Lung (tissue), 16 donors: ENCODE data around the gene LPIN1. TPM values are rescaled to one million over a fixed set of nuclear protein-coding genes. Genes with fewer than 3 reads are reported as not detected.

Experiments used
- ATAC-seq: fragments of 200-7000 bp; cut with Tn5 transposase; one replicate; pipeline ENCODE4 v1.9.1; 2020; ENCODE audit warnings: moderate number of reproducible peaks; ENCODE audit not compliant: insufficient read depth, low FRiP score
- DNase-seq, 3 donors: peaks; one replicate each; pipeline ENCODE4 v3.0.0-alpha.2; 2013 to 2017
- H3K27ac ChIP-seq, 2 donors: one replicate each; pipeline ENCODE4 v1.5.1; 2013; ENCODE audit warnings: mild to moderate bottlenecking in 2 of 2, moderate library complexity in 2 of 2, control low read depth in 1 of 2, inconsistent platforms in 1 of 2, low read depth in 1 of 2, low read length in 1 of 2
- H3K27me3 ChIP-seq, 3 donors: one replicate each; pipeline ENCODE4 v1.5.1; 2013; ENCODE audit warnings: low read length in 2 of 3; ENCODE audit not compliant: control insufficient read depth in 3 of 3, insufficient read depth in 3 of 3
- H3K36me3 ChIP-seq, 4 donors: one replicate each; pipeline ENCODE4 v1.5.1; 2013; ENCODE audit warnings: low read length in 4 of 4, mild to moderate bottlenecking in 1 of 4, moderate library complexity in 1 of 4; ENCODE audit not compliant: control insufficient read depth in 4 of 4, insufficient read depth in 4 of 4
- H3K4me1 ChIP-seq, 5 donors: one replicate each; pipeline ENCODE4 v1.5.1; 2013; ENCODE audit warnings: low read length in 5 of 5, mild to moderate bottlenecking in 2 of 5, moderate library complexity in 1 of 5; ENCODE audit not compliant: control insufficient read depth in 5 of 5, insufficient read depth in 5 of 5
- H3K4me3 ChIP-seq: one replicate; pipeline ENCODE4 v1.5.1; 2013; ENCODE audit warnings: mild to moderate bottlenecking, control low read depth, moderate library complexity
- H3K9ac ChIP-seq, 2 donors: one replicate each; pipeline ENCODE4 v1.5.1; 2013; ENCODE audit warnings: low read length in 2 of 2, control low read depth in 1 of 2; ENCODE audit not compliant: insufficient read depth in 1 of 2
- H3K9me3 ChIP-seq, 4 donors: one replicate each; pipeline ENCODE4 v1.5.1; 2013; ENCODE audit warnings: low read length in 3 of 4, mild to moderate bottlenecking in 1 of 4, moderate library complexity in 1 of 4; ENCODE audit not compliant: control insufficient read depth in 4 of 4, insufficient read depth in 3 of 4
- CTCF ChIP-seq: IDR thresholded peaks from 2 replicates; pipeline ENCODE4 v1.5.1; 2012; ENCODE audit warnings: mild to moderate bottlenecking; ENCODE audit errors: control extremely low read depth, extremely low read depth
- WGBS, 2 donors: extraction: QIAGEN DNeasy Blood & Tissue Kit; methylation state at CpG; one replicate each; pipeline ENCODE4 v1.1.7; 2013; 5-methylcytosine and 5-hydroxymethylcytosine counted together
- long read RNA-seq, 5 donors: transcript quantifications; one replicate each; lab custom pipeline, GENCODE V29; 2026
- polyA plus RNA-seq, 2 donors: library from polyadenylated mRNA; stranded (reverse); fragments of 200-250 nt; gene quantifications; one replicate each; pipeline ENCODE4 v1.2.1, GENCODE V29; 2013
- total RNA-seq, 2 donors: library from RNA; depleted of rRNA in 1 of 2; stranded (reverse); fragments of >200 nt in 1 of 2; gene quantifications; one replicate each; pipeline ENCODE4 v1.2.1, GENCODE V29; 2014 to 2021
- donor health status: control.
- donor health status: control.
- donor health status: Bipolar disorder and iron deficiency.
- donor health status: healthy.
- donor health status: DM: yes; HTN: yes; CAD: no.

The LPIN1 gene
- 10 to 100 TPM; 36.1 to 43.4 TPM for total RNA-seq
- polyA plus RNA-seq = 10 to 100 TPM; 14.7 to 16.0 TPM
- long read RNA-seq, donor 1, partial matches to known transcripts = 16 of 16 reads
- long read RNA-seq, donor 1, other reads (novel, unspliced or antisense) = 0 of 16 reads
- long read RNA-seq, donor 2 = 0 reads
- long read RNA-seq, donor 3, full-length matches to known transcripts = 1 of 1 reads
- long read RNA-seq, donor 3, partial matches to known transcripts = 0 of 1 reads
- long read RNA-seq, donor 3, other reads (novel, unspliced or antisense) = 0 of 1 reads
- long read RNA-seq, donor 4 = 0 reads
- long read RNA-seq, donor 5, full-length matches to known transcripts = 1 of 1 reads
- long read RNA-seq, donor 5, partial matches to known transcripts = 0 of 1 reads
- long read RNA-seq, donor 5, other reads (novel, unspliced or antisense) = 0 of 1 reads

- H3K4me3 ChIP-seq = peak within 1 kb of the TSS; percentile 74
- H3K9me3 ChIP-seq = no peaks in the 10 kb centered on the region
- no peaks in the 10 kb centered on the region for H3K36me3 ChIP-seq
- peaks cover 0 to 37% (median 10%) of the 10 kb centered on the region in 5 donors for H3K4me1 ChIP-seq
- H3K9ac ChIP-seq = peak within 1 kb of the TSS in 1 of 2 donors; percentile 74
- TF ChIP-seq CTCF = no peak
- ATAC-seq = peak; percentile 82
- DNase-seq = peak; percentile 88 to 95 (median 94)
- peak within 1 kb of the TSS; percentile 82 to 90 for H3K27ac ChIP-seq
- 0 to 1% methylated on average over 23 to 49 of the region's 49 CpGs for WGBS, 2 donors
- no peaks in the 10 kb centered on the region for H3K27me3 ChIP-seq
These were observed at the start of gene LPIN1 for GRCh38 chr2:11746376-11746806. LPIN1 (plus strand) TSS chr2:11746632; CDS start chr2:11765542, 18,910 bp downstream.

GRCh38 chr2:11696736-11697102, 49.7 kb upstream of the LPIN1 start:
- WGBS, 2 donors = 39 to 53% methylated on average over 9 of the region's 9 CpGs
- no peak for ATAC-seq
- Histone ChIP-seq H3K27me3 (no peaks in the 10 kb centered on the region), H3K36me3 (no peaks in the 10 kb centered on the region), H3K9me3 (no peaks in the 10 kb centered on the region), H3K4me3 (no peak overlapping the region), H3K27ac (no peak overlapping the region), H3K4me1 (peaks cover 0 to 19% (median 4%) of the 10 kb centered on the region in 5 donors), H3K9ac (no peak overlapping the region)
- TF ChIP-seq CTCF = no peak
- DNase-seq = no peak

- TF ChIP-seq CTCF = no peak
- DNase-seq (peak; percentile 26 to 47 (median 30)), ATAC-seq (no peak)
- Histone ChIP-seq H3K4me3 (no peak overlapping the region), H3K4me1 (peaks cover 0 to 19% (median 4%) of the 10 kb centered on the region in 5 donors), H3K27ac (peak overlapping the region; percentile 35 to 57), H3K36me3 (no peaks in the 10 kb centered on the region), H3K27me3 (no peaks in the 10 kb centered on the region), H3K9ac (no peak overlapping the region), H3K9me3 (no peaks in the 10 kb centered on the region)
- 19 to 33% methylated on average over 15 to 16 of the region's 16 CpGs for WGBS, 2 donors
These were observed 49.1 kb upstream of the LPIN1 start for GRCh38 chr2:11697103-11697871.
